ENCODE data around the gene CTNNBL1. TPM values are rescaled to one million over a fixed set of nuclear protein-coding genes. Genes with fewer than 3 reads are reported as not detected.
A peak's percentile ranks its signal among the peaks of the same experiment; 100 is the strongest.

Gene CTNNBL1
- total and polyA plus RNA-seq, 8 donors = 36.0 to 63.6 (median 50.1) TPM

GRCh38 chr20:37688093-37688492, 5.7 kb upstream of the CTNNBL1 start:
- no peak for DNase-seq
- Histone ChIP-seq H3K27me3 (peaks cover 0 to 29% of the 10 kb centered on the region in 2 donors), H3K4me3 (no peak overlapping the region), H3K4me1 (peaks cover 0 to under 1% of the 10 kb centered on the region in 2 donors), H3K27ac (no peak overlapping the region), H3K9me3 (no peaks in the 10 kb centered on the region), H3K36me3 (no peaks in the 10 kb centered on the region)
- ATAC-seq = no peak
- intact Hi-C loops (cut with DNase I) = no loop called here
- TF ChIP-seq CTCF (IDR thresholded peaks at IDR 0.05) = no peak

- H3K36me3 ChIP-seq = no peaks in the 10 kb centered on the region
- H3K4me1 ChIP-seq = peaks cover 4 to 18% of the 10 kb centered on the region in 2 donors
- TF ChIP-seq CTCF (IDR thresholded peaks at IDR 0.05) = no peak
- H3K4me3 ChIP-seq = no peak overlapping the region
- H3K27me3 ChIP-seq = peaks cover 0 to 29% of the 10 kb centered on the region in 2 donors
- no peaks in the 10 kb centered on the region for H3K9me3 ChIP-seq
- ATAC-seq (no peak), DNase-seq (no peak)
- H3K27ac ChIP-seq = no peak overlapping the region
- intact Hi-C loops (cut with DNase I) = no loop called here
Observed at GRCh38 chr20:37690626-37691369, 3.0 kb upstream of the CTNNBL1 start.

GRCh38 chr20:37692459-37693166, 1.2 kb upstream of the CTNNBL1 start:
- no peak for TF ChIP-seq CTCF (IDR thresholded peaks at IDR 0.05)
- Histone ChIP-seq H3K9me3 (no peaks in the 10 kb centered on the region), H3K36me3 (no peaks in the 10 kb centered on the region), H3K4me3 (no peak overlapping the region), H3K27me3 (peaks cover 0 to 29% of the 10 kb centered on the region in 2 donors), H3K4me1 (peaks cover 4 to 26% of the 10 kb centered on the region in 2 donors), H3K27ac (no peak overlapping the region)
- intact Hi-C loops (cut with DNase I) = no loop called here
- ATAC-seq (no peak), DNase-seq (no peak)

GRCh38 chr20:37693242-37693634, 592 bp upstream of the CTNNBL1 start:
- no peaks in the 10 kb centered on the region for H3K36me3 ChIP-seq
- H3K4me1 ChIP-seq = peaks cover 4 to 26% of the 10 kb centered on the region in 2 donors
- DNase-seq (no peak), ATAC-seq (no peak)
- H3K27me3 ChIP-seq = peaks cover 0 to 29% of the 10 kb centered on the region in 2 donors
- peak overlapping the region in 1 of 2 donors; percentile 24 for H3K27ac ChIP-seq
- no peaks in the 10 kb centered on the region for H3K9me3 ChIP-seq
- H3K4me3 ChIP-seq = peak overlapping the region; percentile 13 to 65
- intact Hi-C loops (cut with DNase I) = no loop called here
- no peak for TF ChIP-seq CTCF (IDR thresholded peaks at IDR 0.05)

GRCh38 chr20:37695684-37696342, 2.0 kb downstream of the CTNNBL1 start:
- Histone ChIP-seq H3K27me3 (peaks cover 0 to 13% of the 10 kb centered on the region in 2 donors), H3K27ac (no peak overlapping the region), H3K9me3 (no peaks in the 10 kb centered on the region), H3K36me3 (no peaks in the 10 kb centered on the region), H3K4me1 (peaks cover 4 to 32% of the 10 kb centered on the region in 2 donors), H3K4me3 (no peak overlapping the region)
- ATAC-seq (no peak), DNase-seq (no peak)
- intact Hi-C loops (cut with DNase I) = no loop called here
- TF ChIP-seq CTCF (IDR thresholded peaks at IDR 0.05) = no peak

All from left lung (tissue), 10 donors.